B cell (primary cell): ENCODE measurements around the gene KCTD2. TPM values are rescaled to one million over a fixed set of nuclear protein-coding genes. Genes with fewer than 3 reads are reported as not detected.

Source experiments
- ATAC-seq: fragments of 200-7000 bp; cut with Tn5 transposase; one replicate; pipeline ENCODE4 v1.10.0; 2021; ENCODE audit warnings: low read depth, mild to moderate bottlenecking, moderate number of reproducible peaks, moderate library complexity
- CTCF ChIA-PET: fragments of 350-600 bp; sonication (Branson Sonifier 250); formaldehyde crosslinking; loops from one replicate; lab custom pipeline; 2021; ENCODE audit warnings: antibody characterized with exemption, inconsistent platforms; lab: Charles Lee
- POLR2A ChIA-PET: fragments of 350-600 bp; sonication (Branson Sonifier 250); formaldehyde crosslinking; loops from one replicate; lab custom pipeline; 2021; ENCODE audit warnings: antibody characterized with exemption; lab: Charles Lee
- DNase-seq: peaks from one replicate; pipeline ENCODE4 v3.0.0; 2013
- H2AFZ ChIP-seq: 2 replicates; pipeline ENCODE4 v1.6.1; 2012; ENCODE audit warnings: mild to moderate bottlenecking, low read depth, low read length; ENCODE audit not compliant: insufficient read depth, poor library complexity, severe bottlenecking
- H3K27ac ChIP-seq, 2 donors: 1 replicate in 1 of 2; 2 replicates in 1 of 2; pipeline ENCODE4 v1.5.1; 2012 to 2013; ENCODE audit warnings: low read length in 2 of 2, mild to moderate bottlenecking in 2 of 2, moderate library complexity in 1 of 2
- H3K27me3 ChIP-seq, 4 experiments: fragments of 200-600 bp in 1 of 4; sonication (generic) in 1 of 4; replicated peaks in 1 of 4; 1 replicate in 2 of 4; 2 replicates in 2 of 4; pipeline versions ENCODE4 v1.6.1 to v1.7.0; 2013 to 2016; ENCODE audit warnings: low read length in 3 of 4, mild to moderate bottlenecking in 2 of 4, mixed read lengths in 1 of 4, moderate library complexity in 1 of 4; ENCODE audit not compliant: insufficient read depth in 4 of 4, control insufficient read depth in 3 of 4; ENCODE audit errors: control extremely low read depth in 1 of 4
- H3K36me3 ChIP-seq, 2 experiments: replicated peaks in 1 of 2; 1 replicate in 1 of 2; 2 replicates in 1 of 2; pipeline versions ENCODE4 v1.6.1 to v1.7.1; 2013; ENCODE audit warnings: low read length in 1 of 2; ENCODE audit not compliant: insufficient read depth in 2 of 2, control insufficient read depth in 1 of 2; ENCODE audit errors: control extremely low read depth in 1 of 2, extremely low read depth in 1 of 2
- H3K4me1 ChIP-seq, 2 donors: fragments of 200-600 bp in 1 of 2; sonication (generic) in 1 of 2; 1 replicate in 1 of 2; 2 replicates in 1 of 2; pipeline versions ENCODE4 v1.5.1 to v1.6.1; 2013 to 2017; ENCODE audit warnings: low read length in 2 of 2; ENCODE audit not compliant: control insufficient read depth in 2 of 2, insufficient read depth in 2 of 2
- H3K4me2 ChIP-seq: replicated peaks from 2 replicates; pipeline ENCODE3; 2012; ENCODE audit warnings: mild to moderate bottlenecking, low read depth, low read length; ENCODE audit not compliant: poor library complexity, severe bottlenecking
- H3K4me3 ChIP-seq, 5 experiments: fragments of 200-600 bp in 1 of 5; sonication (generic) in 1 of 5; 1 replicate in 3 of 5; 2 replicates in 2 of 5; pipeline versions ENCODE4 v1.5.1 to v1.7.0; 2011 to 2016; ENCODE audit warnings: low read length in 4 of 5, mild to moderate bottlenecking in 4 of 5, low read depth in 2 of 5, control low read depth in 1 of 5, moderate library complexity in 1 of 5; ENCODE audit not compliant: insufficient read depth in 1 of 5; ENCODE audit errors: control extremely low read depth in 1 of 5, extremely low read depth in 1 of 5
- H3K79me2 ChIP-seq: fragments of 200-600 bp; sonication (generic); one replicate; pipeline ENCODE4 v1.6.0; 2016; ENCODE audit warnings: low read length; ENCODE audit not compliant: control insufficient read depth, insufficient read depth
- H3K9ac ChIP-seq: fragments of 200-600 bp; sonication (generic); 2 replicates; pipeline ENCODE4 v1.6.1; 2017; ENCODE audit warnings: mild to moderate bottlenecking, low read length, moderate library complexity
- H3K9me3 ChIP-seq, 3 donors: one replicate each; pipeline versions ENCODE4 v1.6.1 to v1.7.1; 2013; ENCODE audit warnings: low read length in 2 of 3; ENCODE audit not compliant: control insufficient read depth in 2 of 3, insufficient read depth in 1 of 3; ENCODE audit errors: control extremely low read depth in 1 of 3
- H4K20me1 ChIP-seq: 2 replicates; pipeline ENCODE4 v1.6.0; 2012; ENCODE audit warnings: mild to moderate bottlenecking, low read length; ENCODE audit not compliant: insufficient read depth, control insufficient read depth, poor library complexity, severe bottlenecking
- H3K27ac Mint-ChIP-seq: one replicate; pipeline ENCODE4 v1.8.0; 2021; ENCODE audit warnings: mixed read lengths
- H3K27me3 Mint-ChIP-seq: one replicate; pipeline ENCODE4 v1.8.0; 2021; ENCODE audit warnings: mixed read lengths
- H3K4me1 Mint-ChIP-seq: one replicate; pipeline ENCODE4 v1.8.0; 2021; ENCODE audit warnings: mixed read lengths
- H3K4me3 Mint-ChIP-seq: one replicate; pipeline ENCODE4 v1.8.0; 2021; ENCODE audit warnings: mixed read lengths
- H3K9me3 Mint-ChIP-seq: one replicate; pipeline ENCODE4 v1.8.0; 2022; ENCODE audit warnings: mixed read lengths; ENCODE audit not compliant: insufficient read depth
- CTCF ChIP-seq: fragments of 200-600 bp; IDR thresholded peaks from one replicate; pipeline ENCODE4 v1.8.0; 2022; ENCODE audit warnings: antibody characterized with exemption, mild to moderate bottlenecking
- EZH2 ChIP-seq: IDR thresholded peaks from 2 replicates; pipeline ENCODE4 v1.6.1; 2012; ENCODE audit warnings: borderline replicate concordance, low read depth, mild to moderate bottlenecking, moderate library complexity, low read length; ENCODE audit not compliant: insufficient read depth, poor library complexity, severe bottlenecking
- WGBS: methylation state at CpG from one replicate; pipeline ENCODE4 v1.1.5; 2013; ENCODE audit warnings: missing lambda C conversion rate; ENCODE audit not compliant: insufficient coverage; 5-methylcytosine and 5-hydroxymethylcytosine counted together
- intact Hi-C: fragments of 100-400 bp; cut with micrococcal nuclease; formaldehyde crosslinking; loops from one replicate; pipeline ENCODE4 v1.10.0; 2022
- polyA plus RNA-seq: library from polyadenylated mRNA; depleted of rRNA; stranded (reverse); fragments of >200 nt; gene quantifications from 2 replicates; pipeline ENCODE4 v1.2.3, GENCODE V29; 2012
- total RNA-seq, 2 donors: library from RNA; stranded (reverse); fragments of 120-200 nt in 1 of 2; gene quantifications; 1 replicate in 1 of 2; 2 replicates in 1 of 2; pipeline versions ENCODE4 v1.2.3 to v1.2.4, GENCODE V29; 2013 to 2022

KCTD2 gene
- total and polyA plus RNA-seq, 2 donors (not counting 1 experiment from before 2014, with no cell fraction given) = 15.7 to 23.2 TPM

GRCh38 chr17:75049706-75050105 lies 2.7 kb downstream of the KCTD2 start:
- Histone ChIP-seq H3K27me3 (no peaks in the 10 kb centered on the region), H3K79me2 (peaks cover 17% of the 10 kb centered on the region), H3K9me3 (no peaks in the 10 kb centered on the region), H3K36me3 (peaks cover 0 to 15% of the 10 kb centered on the region in 2 experiments), H3K27ac (no peak overlapping the region), H3K4me2 (no peak overlapping the region), H2AFZ (no peak overlapping the region), H3K9ac (no peak overlapping the region), H4K20me1 (no peaks in the 10 kb centered on the region), H3K4me3 (no peak overlapping the region), H3K4me1 (peaks cover 13 to 16% of the 10 kb centered on the region in 2 donors)
- intact Hi-C loops = loop anchor here (5.0 to 10.0 kb wide), 2 partner anchors 133 to 155 kb away; partner anchors contain the start of genes NUP85 and SUMO2
- TF ChIP-seq EZH2 = no peak
- TF ChIP-seq CTCF = no peak
- ATAC-seq (no peak), DNase-seq (no peak)
- no peak overlapping the region for H3K4me3 Mint-ChIP-seq
- no peaks in the 10 kb centered on the region for H3K9me3 Mint-ChIP-seq
- H3K27me3 Mint-ChIP-seq = no peaks in the 10 kb centered on the region
- ChIA-PET POLR2A (no interaction called here), CTCF (interaction anchor here (0.8 to 2.3 kb wide), 3 partner anchors 10 to 122 kb away, joined by 3 to 6 read pairs (median 4); no protein-coding TSS in a partner anchor)
- no peak overlapping the region for H3K27ac Mint-ChIP-seq
- peaks cover 25% of the 10 kb centered on the region for H3K4me1 Mint-ChIP-seq

GRCh38 chr17:75051941-75052340 lies 4.9 kb downstream of the KCTD2 start:
- Histone ChIP-seq H3K36me3 (peaks cover 0 to 19% of the 10 kb centered on the region in 2 experiments), H3K9me3 (no peaks in the 10 kb centered on the region), H4K20me1 (no peaks in the 10 kb centered on the region), H3K9ac (no peak overlapping the region), H3K4me3 (no peak overlapping the region), H3K4me1 (peaks cover 9 to 10% of the 10 kb centered on the region in 2 donors), H3K27me3 (no peaks in the 10 kb centered on the region), H2AFZ (no peak overlapping the region), H3K4me2 (no peak overlapping the region), H3K79me2 (peaks cover 11% of the 10 kb centered on the region), H3K27ac (no peak overlapping the region)
- Mint-ChIP-seq H3K27ac (no peak overlapping the region), H3K27me3 (no peaks in the 10 kb centered on the region), H3K9me3 (no peaks in the 10 kb centered on the region), H3K4me3 (no peak overlapping the region), H3K4me1 (peaks cover 15% of the 10 kb centered on the region)
- ChIA-PET POLR2A (no interaction called here), CTCF (interaction anchor here (1.0 to 2.3 kb wide), 2 partner anchors 62 to 90 kb away, joined by 3 to 7 read pairs; no protein-coding TSS in a partner anchor)
- DNase-seq (no peak), ATAC-seq (no peak)
- WGBS = 93% methylated on average over 2 of the region's 2 CpGs
- intact Hi-C loops = no loop called here
- TF ChIP-seq EZH2 = no peak
- TF ChIP-seq CTCF = no peak
